ENCODE data around the gene GABRD.

Gene GABRD

GRCh38 chr1:2018217-2019171, 651 bp upstream of the GABRD start:
- DNase-seq (ENCODE audit: low read depth), result no peak

- DNase-seq (ENCODE audit: low read depth), result no peak
Observed at GRCh38 chr1:2019571-2020309, 595 bp downstream of the GABRD start.

GRCh38 chr1:2020310-2020655, 1.1 kb downstream of the GABRD start:
- no peak for DNase-seq (ENCODE audit: low read depth)

- DNase-seq (ENCODE audit: low read depth), result no peak
Observed at GRCh38 chr1:2021550-2021949, 2.4 kb downstream of the GABRD start.

GRCh38 chr1:2022063-2022770, 3.1 kb downstream of the GABRD start:
- no peak for DNase-seq (ENCODE audit: low read depth)

- DNase-seq (ENCODE audit: low read depth), result no peak
Observed at GRCh38 chr1:2023187-2023586, 4.0 kb downstream of the GABRD start.

GRCh38 chr1:2024451-2024850, 5.3 kb downstream of the GABRD start:
- no peak for DNase-seq (ENCODE audit: low read depth)

- DNase-seq (ENCODE audit: low read depth), result no peak
Observed at GRCh38 chr1:2024887-2025286, 5.7 kb downstream of the GABRD start.

- DNase-seq (ENCODE audit: low read depth), result no peak
Observed at GRCh38 chr1:2025491-2025981, 6.4 kb downstream of the GABRD start.

GRCh38 chr1:2027961-2028583, 8.9 kb downstream of the GABRD start:
- DNase-seq (ENCODE audit: low read depth), result no peak

- DNase-seq (ENCODE audit: low read depth), result no peak
Observed at GRCh38 chr1:2028870-2029560, 9.9 kb downstream of the GABRD start.

- DNase-seq (ENCODE audit: low read depth), result no peak
Observed at GRCh38 chr1:2029561-2029960, 10.4 kb downstream of the GABRD start.

- no peak for DNase-seq (ENCODE audit: low read depth)
Observed at GRCh38 chr1:2030076-2030871, 11.1 kb downstream of the GABRD start.

GRCh38 chr1:2031546-2032540, 12.7 kb downstream of the GABRD start:
- DNase-seq (ENCODE audit: low read depth), result no peak

GRCh38 chr1:2032737-2033136, 13.6 kb downstream of the GABRD start:
- no peak for DNase-seq (ENCODE audit: low read depth)

GRCh38 chr1:2033165-2033564, 14.0 kb downstream of the GABRD start:
- DNase-seq (ENCODE audit: low read depth), result no peak

GRCh38 chr1:2036287-2036686, 17.1 kb downstream of the GABRD start:
- DNase-seq (ENCODE audit: low read depth), result no peak

- no peak for DNase-seq (ENCODE audit: low read depth)
Observed at GRCh38 chr1:2037314-2037979, 18.3 kb downstream of the GABRD start.

GRCh38 chr1:2038229-2038628, 19.1 kb downstream of the GABRD start:
- DNase-seq (ENCODE audit: low read depth), result no peak
